Pulmonary artery endothelial cell (primary cell): ENCODE results near the gene BACE1. TPM values are rescaled to one million over a fixed set of nuclear protein-coding genes. Genes with fewer than 3 reads are reported as not detected.
A peak's percentile ranks its signal among the peaks of the same experiment; 100 is the strongest.
"Not testable (repeated sequence)": the region's sequence is repeated elsewhere in the genome, so short reads cannot be mapped to it uniquely, and the experiment has no call there.

Experiments used
- DNase-seq: peaks from one replicate; pipeline ENCODE4 v3.0.0-alpha.2; 2011; ENCODE audit warnings: low read depth, low spot score
- total RNA-seq: library from RNA; depleted of rRNA; stranded (reverse); fragments of >200 nt; gene quantifications from 2 replicates; pipeline ENCODE4 v1.2.3, GENCODE V29; 2014

Gene BACE1
- total RNA-seq, 1 donor from 2014 or later = 9.3 TPM

DNA sequence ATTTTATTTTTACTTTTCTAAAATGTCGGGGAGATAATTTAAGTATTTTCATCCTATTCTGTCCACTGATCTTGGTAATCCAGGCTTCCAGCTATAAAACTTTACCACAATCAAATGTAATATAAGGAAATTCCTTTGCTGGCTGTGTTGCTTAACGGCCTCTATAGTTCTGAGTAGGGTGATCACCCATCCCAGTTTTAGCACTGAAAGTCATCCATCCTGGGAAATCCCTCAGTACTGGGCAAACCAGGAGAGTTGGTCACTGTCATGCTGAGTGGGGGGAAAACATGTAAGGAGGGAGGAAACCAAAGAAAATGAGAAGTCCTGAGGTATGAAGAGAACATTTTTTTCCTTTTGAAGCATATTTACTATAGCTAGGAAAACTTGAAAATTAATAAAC is 37.7 kb downstream of the BACE1 start:
- DNase-seq = no peak

DNA sequence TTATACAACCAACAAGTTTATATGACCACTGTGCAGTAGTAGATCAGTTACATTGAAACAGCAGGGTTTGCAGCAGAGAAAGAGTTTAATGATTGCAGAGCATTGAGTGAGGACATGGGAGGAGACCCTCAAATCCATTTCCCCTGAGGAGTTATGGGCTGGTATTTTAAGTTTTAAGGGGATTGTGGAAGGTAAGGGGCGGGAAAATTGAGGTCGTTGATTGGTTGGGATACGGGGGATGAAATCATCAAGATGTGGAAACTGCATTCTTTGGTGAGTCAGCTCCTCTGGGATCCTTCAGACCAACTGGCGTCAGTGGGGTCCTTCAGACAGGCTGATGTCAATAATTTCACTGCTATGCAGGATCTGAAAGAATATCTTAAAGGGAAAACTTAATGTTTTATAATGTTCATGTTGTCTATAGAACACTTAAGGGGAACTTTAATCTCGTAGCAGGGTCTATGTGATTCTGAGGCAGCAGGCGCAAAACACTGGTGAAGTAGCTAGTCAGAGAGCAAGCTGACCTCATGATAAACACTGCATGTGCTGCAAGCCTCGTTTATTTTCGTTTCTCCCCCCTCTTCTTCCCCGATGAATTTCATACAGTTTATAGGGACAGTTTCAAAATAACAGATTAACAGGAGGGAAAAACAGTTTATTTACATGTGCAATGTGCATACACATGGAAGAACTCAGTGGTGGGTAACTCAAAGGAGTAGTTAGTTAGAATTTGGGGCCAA is 42.3 kb downstream of the BACE1 start:
- no peak for DNase-seq

DNA sequence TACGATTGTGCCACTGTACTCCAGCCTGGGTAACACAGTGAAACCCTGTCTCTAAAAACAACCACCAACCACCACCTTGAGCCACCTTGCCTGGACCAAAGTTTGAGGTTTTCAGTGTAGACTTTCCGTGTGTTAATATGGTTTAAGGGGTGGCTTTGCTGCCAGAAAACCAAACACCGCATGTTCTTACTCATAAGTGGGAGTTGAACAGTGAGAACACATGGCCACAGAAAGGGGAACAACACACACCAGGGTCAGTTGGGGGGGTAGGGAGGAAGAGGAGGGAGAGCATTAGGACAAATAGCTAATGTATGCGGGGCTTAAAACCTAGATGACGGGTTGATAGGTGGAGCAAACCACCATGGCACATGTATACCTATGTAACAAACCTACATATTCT is 43.9 kb downstream of the BACE1 start:
- not testable (repeated sequence) for DNase-seq

DNA sequence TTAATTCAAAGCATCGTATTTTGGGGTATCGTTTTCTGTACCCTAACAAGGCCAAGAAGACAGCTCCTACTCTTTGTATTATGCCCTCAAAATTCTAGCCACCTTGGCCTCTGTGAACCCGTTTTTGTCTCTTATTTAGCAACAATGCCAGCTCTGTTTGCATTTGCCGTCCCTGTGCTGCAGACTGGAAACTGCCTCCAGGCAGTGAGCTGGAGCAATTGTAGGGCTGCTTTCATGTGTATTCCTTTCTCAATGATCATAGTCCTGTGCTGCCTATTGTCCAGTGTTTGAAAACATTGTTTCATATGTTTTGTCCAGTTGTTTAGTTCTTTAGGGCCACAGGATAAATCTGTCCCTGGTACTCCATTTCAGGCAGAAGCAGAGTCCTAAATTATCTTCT is 44.8 kb downstream of the BACE1 start:
- DNase-seq = no peak

DNA sequence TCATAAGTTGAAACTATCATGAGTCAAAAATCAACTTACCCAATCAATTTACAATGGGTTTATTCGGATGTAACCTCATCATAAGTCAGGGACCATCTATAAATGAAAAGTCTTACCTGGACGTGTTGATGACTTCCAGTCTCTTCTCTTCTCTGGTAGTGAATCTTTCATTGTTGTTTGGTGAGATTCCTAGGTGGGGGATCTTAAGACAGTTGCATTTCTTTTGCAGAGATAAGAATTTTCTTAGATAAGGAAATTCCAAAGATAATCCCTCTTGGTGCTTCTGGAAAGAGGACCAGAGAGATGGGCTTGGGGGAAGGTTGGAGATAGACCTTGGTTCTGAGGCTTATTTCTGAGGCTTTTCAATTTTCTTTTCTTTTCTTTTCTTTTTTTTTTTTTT is 46.2 kb downstream of the BACE1 start:
- DNase-seq = no peak

DNA sequence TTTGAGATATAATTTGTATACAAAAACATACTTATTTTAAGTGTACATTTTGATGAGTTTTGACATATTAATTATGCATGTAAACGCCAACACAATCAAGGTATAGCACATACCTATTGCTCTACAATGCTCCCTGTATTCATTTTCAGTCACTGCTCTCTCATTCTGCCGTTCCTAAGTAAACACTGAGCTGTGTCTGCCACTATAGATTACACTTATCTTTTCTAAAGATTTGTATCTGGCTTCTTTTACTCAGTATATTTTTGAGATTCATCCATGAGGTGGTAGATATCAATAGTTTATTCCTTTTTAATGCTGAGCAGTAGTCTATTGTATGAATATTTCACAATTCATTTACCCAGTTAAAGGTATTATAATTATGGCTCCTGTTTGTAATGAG is 50.3 kb downstream of the BACE1 start:
- DNase-seq = no peak

DNA sequence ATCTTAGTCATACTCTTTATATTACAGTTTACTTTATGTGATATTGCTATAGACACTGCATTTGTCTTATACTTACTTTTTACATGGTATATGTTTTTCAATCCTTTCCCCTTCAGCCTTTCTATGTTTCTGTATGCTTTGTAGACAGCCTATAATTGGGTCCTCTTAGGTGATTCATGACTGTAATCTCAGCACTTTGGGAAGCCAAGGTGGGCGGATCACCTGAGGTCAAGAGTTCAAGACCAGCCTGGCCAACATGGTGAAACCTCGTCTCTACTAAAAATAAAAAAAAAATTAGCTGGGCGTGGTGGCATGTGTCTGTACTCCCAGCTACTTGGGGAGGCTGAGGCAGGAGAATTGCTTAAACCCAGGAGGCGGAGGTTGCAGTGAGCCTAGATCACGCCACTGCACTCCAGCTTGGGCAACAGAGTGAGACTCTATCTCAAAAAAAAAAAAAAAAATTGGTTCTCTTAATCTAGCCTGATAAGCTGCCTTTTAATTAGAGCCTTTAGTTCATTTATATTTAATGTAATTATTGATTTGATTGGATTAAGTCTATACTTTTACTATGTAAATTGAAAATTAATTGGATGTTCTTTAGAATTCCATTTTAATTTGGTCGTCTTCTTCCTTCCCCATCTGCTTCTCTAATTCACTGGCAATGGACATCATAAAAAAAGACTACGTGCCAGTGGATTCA is 51.3 kb downstream of the BACE1 start:
- DNase-seq = not testable (repeated sequence)

DNA sequence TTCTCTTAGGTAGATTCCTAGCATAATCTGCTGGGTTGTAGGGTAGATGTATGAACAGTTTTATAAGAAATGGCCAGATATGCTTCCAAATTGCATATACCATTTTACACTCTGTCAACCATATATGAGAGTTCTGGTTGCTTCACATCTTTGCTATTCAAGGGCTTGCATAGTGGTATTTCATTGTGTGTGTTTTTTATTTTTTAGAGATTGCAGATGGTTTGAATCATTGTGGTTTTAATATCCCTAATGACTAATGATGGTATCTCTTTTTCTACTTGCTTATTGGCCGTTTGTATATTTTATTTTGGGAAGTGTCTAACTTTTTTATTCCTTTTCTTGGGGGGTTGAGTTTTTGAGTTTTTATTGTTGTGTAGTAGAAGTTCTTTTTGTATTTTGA is 56.6 kb downstream of the BACE1 start:
- DNase-seq = no peak

DNA sequence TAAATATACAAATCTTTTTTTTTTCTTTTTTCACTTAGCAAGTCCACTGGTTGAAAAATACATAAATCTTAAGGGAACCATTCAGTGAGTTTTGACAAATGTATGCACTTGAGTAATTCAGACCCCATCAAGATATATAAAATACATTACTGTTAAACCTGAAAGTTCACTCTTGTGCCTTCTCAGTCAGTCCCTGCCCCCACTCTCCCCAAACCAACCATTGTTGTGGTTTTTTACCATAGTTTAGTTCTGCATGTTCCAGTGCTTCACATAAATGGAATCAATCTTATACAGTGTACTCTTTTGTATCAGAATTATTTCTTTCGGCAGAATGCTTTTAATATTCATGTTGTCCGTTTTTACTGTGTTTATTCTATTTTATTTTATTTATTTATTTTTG is 57.5 kb downstream of the BACE1 start:
- DNase-seq = no peak

DNA sequence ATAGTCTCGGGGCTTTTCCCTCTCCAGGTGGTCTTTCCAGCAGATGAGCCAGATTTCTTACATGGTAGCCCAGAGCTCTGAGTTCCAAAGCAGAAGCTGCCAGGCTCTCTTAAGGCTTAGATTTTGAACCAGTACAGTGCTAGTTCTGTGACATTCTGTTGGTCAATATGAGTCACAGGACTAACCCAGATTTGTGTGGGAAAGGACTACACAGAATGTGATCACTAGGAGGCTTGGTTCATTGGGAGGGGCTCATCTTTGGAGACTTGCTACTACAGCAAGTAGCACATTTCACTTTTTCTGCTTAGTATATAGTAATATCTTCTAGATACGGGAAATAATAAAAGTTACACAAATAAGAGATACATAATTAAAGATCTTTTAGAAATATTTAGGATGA is 59.5 kb downstream of the BACE1 start:
- no peak for DNase-seq

DNA sequence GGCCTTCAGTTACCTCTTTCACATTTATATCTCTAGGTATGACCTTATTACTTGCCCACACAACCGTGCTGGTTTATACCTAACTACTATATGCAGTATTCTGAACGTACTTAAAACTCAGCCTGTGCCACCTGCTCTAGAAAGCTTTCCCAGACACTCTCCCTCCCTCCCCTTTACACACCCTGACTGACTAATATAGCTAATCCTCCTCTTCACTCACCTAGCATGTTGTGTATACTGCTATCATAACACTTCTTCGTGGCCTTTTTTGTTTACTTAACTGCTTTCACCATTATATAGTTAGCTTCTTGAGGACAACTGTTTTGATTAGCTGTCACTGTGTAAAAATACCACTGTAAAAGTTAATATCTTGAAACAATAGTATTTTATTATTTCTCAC is 60.1 kb downstream of the BACE1 start:
- DNase-seq = no peak

DNA sequence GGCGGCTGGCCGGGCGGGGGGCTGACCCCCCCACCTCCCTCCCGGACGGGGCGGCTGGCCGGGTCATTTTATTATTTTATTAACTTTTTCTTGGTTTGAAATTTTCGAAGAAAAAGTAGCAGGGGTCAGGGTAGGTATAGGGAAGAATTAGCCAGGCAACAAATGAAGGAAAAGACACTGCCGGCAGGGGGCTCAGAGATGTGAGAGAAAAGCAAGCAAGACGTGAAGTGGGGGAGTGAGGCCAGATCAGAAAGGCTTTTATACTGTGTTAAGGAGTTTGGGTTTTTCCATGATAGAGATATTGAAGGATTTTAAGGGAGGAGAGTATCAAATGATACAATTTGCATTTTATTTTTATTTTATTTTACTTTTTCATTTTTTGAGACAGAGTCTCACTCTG is 64.5 kb downstream of the BACE1 start:
- DNase-seq = no peak

DNA sequence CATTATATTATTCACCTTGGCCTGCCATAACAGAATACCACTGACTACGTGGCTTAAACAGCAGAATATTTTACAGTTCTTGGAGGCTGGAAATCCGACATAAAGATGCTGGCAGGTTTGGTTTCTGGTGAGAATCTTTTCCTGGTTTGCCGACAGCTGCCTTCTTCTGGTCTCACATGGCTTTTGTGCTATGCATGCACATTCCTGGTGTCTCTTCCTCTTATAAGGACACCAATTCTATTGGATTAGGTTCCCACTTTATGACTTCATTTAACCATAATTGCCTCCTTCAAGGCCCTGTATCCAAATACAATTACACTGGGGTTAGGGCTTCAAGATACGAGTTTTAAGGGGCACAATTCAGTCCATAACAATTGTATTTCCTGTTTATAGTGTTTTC is 66.5 kb downstream of the BACE1 start:
- no peak for DNase-seq

DNA sequence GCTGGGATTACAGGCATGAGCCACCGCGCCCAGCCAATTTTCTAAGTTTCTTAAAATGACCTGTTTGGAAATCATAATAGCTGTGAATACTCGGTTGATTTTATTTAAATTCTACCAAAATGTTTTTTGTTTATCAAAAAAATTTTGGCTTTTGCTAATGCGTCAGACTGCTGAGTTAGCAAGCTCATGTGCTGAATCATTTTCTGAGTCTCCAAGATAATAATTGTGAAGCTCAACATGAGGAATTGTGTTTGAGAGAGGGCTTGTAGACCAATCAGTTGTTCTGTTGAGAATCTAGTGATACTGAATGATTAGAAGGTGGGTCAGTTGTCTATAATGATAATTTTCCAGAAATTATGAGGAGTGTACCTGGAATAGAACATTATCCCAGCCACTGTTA is 67.7 kb downstream of the BACE1 start:
- DNase-seq = no peak

DNA sequence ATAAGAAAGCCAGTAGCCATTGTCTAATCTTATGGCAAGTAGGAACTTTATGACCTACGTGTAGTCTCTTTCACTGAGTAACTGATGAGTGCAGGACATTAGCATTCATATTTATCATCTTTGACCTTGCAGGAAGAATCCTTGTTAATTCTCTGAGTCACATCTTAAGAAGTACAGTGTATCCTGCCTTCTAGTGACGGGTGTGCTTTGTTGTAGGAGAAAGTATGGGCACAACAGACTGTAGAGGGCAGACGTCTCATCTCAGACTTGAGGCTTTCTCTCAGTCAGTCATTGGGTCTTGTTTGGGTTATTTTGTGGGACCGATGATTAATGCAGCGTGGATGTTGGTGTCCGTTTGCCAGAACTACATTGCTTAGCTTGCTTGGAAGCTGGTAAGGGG is 76.8 kb downstream of the BACE1 start:
- peak; percentile 69 for DNase-seq

DNA sequence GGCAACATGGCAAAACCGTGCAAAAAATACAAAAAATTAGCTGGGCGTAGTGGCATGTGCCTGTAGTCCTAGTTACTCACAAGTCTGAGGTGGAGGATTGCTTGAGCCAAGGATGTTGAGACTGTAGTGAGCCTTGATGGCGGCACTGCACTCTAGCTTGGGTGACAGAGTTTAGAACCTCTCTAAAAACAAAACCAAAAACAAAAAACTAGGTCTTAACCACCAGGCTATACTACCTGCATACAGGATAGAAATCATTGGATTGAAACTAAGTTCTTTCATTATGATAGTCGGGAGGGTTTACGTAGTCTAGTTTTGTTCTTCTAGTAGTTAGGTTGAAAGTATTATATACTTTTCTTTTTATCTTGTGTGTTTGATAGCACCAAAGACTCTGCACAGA is 77.8 kb downstream of the BACE1 start:
- DNase-seq = no peak

Other genes with a start within 250 kb of the BACE1 start
- 7.2 and 9.9 TPM in 2 replicates for gene SIK3, start 217.8 kb downstream of the BACE1 start, total RNA-seq
- 215 and 280 TPM in 2 replicates for gene PAFAH1B2, start 172.0 kb downstream of the BACE1 start, total RNA-seq
- gene SIDT2, start 137.5 kb downstream of the BACE1 start, total RNA-seq = 12.5 and 13.1 TPM in 2 replicates
- 41.3 and 92.3 TPM in 2 replicates for gene TAGLN, start 116.9 kb downstream of the BACE1 start, total RNA-seq
- 47.7 and 82.4 TPM in 2 replicates for gene PCSK7, start 84.2 kb downstream of the BACE1 start, total RNA-seq
- gene RNF214, start 83.6 kb downstream of the BACE1 start, total RNA-seq = 8.6 and 9.9 TPM in 2 replicates
- 1.8 and 2.0 TPM in 2 replicates for gene BACE1-AS, start 24.9 kb downstream of the BACE1 start, total RNA-seq
- 28.8 and 32.8 TPM in 2 replicates for gene CEP164, start 11.6 kb upstream of the BACE1 start, total RNA-seq